OCI-M2 (cell line): ENCODE results near the gene OR2A42.
"Not testable (repeated sequence)": the region's sequence is repeated elsewhere in the genome, so short reads cannot be mapped to it uniquely, and the experiment has no call there.

ENCODE experiments used
- DNase-seq: peaks from one replicate; lab custom pipeline; 2025; ENCODE audit not compliant: unreplicated experiment; lab: John Stamatoyannopoulos, UW

Gene OR2A42

GRCh38 chr7:144239365-144239764 is at the start of gene OR2A42:
OR2A42 (minus strand) TSS chr7:144239605; CDS start chr7:144232843, 6,762 bp downstream.
- DNase-seq = not testable (repeated sequence)

- not testable (repeated sequence) for DNase-seq
Observed at GRCh38 chr7:144287171-144287784, 47.9 kb upstream of the OR2A42 start.

GRCh38 chr7:144283716-144284115 is 44.3 kb upstream of the OR2A42 start:
- not testable (repeated sequence) for DNase-seq

- not testable (repeated sequence) for DNase-seq
Observed at GRCh38 chr7:144282490-144282889, 43.1 kb upstream of the OR2A42 start.

- DNase-seq = not testable (repeated sequence)
Observed at GRCh38 chr7:144281981-144282380, 42.6 kb upstream of the OR2A42 start.

- DNase-seq = not testable (repeated sequence)
Observed at GRCh38 chr7:144280010-144280409, 40.6 kb upstream of the OR2A42 start.

- DNase-seq = not testable (repeated sequence)
Observed at GRCh38 chr7:144275281-144275680, 35.9 kb upstream of the OR2A42 start.

GRCh38 chr7:144269188-144269587 is 29.8 kb upstream of the OR2A42 start, which contains the start of gene CTAGE8:
CTAGE8 (minus strand) TSS chr7:144269288; CDS start chr7:144269250, 38 bp downstream.
- not testable (repeated sequence) for DNase-seq

- not testable (repeated sequence) for DNase-seq
Observed at GRCh38 chr7:144264692-144265091, 25.3 kb upstream of the OR2A42 start, which contains the start of gene OR2A7. OR2A7 (minus strand) TSS chr7:144264792; CDS start chr7:144259628, 5,164 bp downstream.

- not testable (repeated sequence) for DNase-seq
Observed at GRCh38 chr7:144262128-144262527, 22.7 kb upstream of the OR2A42 start.

GRCh38 chr7:144259067-144259466 is 19.7 kb upstream of the OR2A42 start:
- DNase-seq = not testable (repeated sequence)

GRCh38 chr7:144256112-144256511 is 16.7 kb upstream of the OR2A42 start:
- no peak for DNase-seq

- no peak for DNase-seq
Observed at GRCh38 chr7:144255471-144255897, 16.1 kb upstream of the OR2A42 start.

GRCh38 chr7:144252307-144252706 is 12.9 kb upstream of the OR2A42 start:
- not testable (repeated sequence) for DNase-seq

- not testable (repeated sequence) for DNase-seq
Observed at GRCh38 chr7:144247674-144248330, 8.4 kb upstream of the OR2A42 start.

GRCh38 chr7:144246967-144247366 is 7.6 kb upstream of the OR2A42 start:
- not testable (repeated sequence) for DNase-seq

- DNase-seq = not testable (repeated sequence)
Observed at GRCh38 chr7:144245372-144245771, 6.0 kb upstream of the OR2A42 start.

- DNase-seq = not testable (repeated sequence)
Observed at GRCh38 chr7:144238530-144239082, 799 bp downstream of the OR2A42 start.

- not testable (repeated sequence) for DNase-seq
Observed at GRCh38 chr7:144233039-144233438, 6.4 kb downstream of the OR2A42 start.

- DNase-seq = not testable (repeated sequence)
Observed at GRCh38 chr7:144231027-144231426, 8.4 kb downstream of the OR2A42 start.

- not testable (repeated sequence) for DNase-seq
Observed at GRCh38 chr7:144228810-144229209, 10.6 kb downstream of the OR2A42 start.

GRCh38 chr7:144226866-144227265 is 12.5 kb downstream of the OR2A42 start:
- DNase-seq = not testable (repeated sequence)
